ENCODE data around the gene FANCL. TPM values are rescaled to one million over a fixed set of nuclear protein-coding genes. Genes with fewer than 3 reads are reported as not detected.
"Not testable (repeated sequence)": the region's sequence is repeated elsewhere in the genome, so short reads cannot be mapped to it uniquely, and the experiment has no call there.

FANCL gene
- total and polyA plus RNA-seq, 7 donors = 7.2 to 38.3 (median 14.5) TPM

DNA sequence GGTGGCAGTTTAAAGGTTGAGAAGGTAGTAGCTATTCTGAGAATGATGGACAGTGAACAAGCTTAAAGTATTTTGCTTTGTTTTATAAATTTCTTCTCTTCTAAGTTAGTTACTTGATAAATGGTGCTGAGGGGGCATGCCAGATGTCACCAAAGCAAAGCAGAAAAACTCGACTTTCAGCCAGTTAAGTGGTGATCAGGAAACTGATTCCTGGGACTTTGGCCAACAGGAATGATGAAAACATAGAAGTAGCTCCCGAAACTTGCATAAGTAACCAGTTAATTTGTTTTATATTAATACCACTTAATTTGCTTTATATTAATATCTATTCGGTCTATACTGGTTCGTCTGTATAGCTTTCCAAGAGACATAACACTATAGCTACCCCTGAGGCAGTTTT, 82.6 kb downstream of the FANCL start:
- TF ChIP-seq, protein P1, sequence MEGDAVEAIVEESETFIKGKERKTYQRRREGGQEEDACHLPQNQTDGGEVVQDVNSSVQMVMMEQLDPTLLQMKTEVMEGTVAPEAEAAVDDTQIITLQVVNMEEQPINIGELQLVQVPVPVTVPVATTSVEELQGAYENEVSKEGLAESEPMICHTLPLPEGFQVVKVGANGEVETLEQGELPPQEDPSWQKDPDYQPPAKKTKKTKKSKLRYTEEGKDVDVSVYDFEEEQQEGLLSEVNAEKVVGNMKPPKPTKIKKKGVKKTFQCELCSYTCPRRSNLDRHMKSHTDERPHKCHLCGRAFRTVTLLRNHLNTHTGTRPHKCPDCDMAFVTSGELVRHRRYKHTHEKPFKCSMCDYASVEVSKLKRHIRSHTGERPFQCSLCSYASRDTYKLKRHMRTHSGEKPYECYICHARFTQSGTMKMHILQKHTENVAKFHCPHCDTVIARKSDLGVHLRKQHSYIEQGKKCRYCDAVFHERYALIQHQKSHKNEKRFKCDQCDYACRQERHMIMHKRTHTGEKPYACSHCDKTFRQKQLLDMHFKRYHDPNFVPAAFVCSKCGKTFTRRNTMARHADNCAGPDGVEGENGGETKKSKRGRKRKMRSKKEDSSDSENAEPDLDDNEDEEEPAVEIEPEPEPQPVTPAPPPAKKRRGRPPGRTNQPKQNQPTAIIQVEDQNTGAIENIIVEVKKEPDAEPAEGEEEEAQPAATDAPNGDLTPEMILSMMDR (IDR thresholded peaks at IDR 0.05) = no peak
- TF ChIP-seq POLR2A (IDR thresholded peaks at IDR 0.05) (no peak), EP300 (IDR thresholded peaks at IDR 0.05) (no peak)
- no peaks in the 10 kb centered on the region for H3K27me3 ChIP-seq
- 86 to 90% methylated on average over 4 of the region's 4 CpGs for WGBS, 2 donors
- DNase-seq = no peak
- H3K9me3 ChIP-seq = no peaks in the 10 kb centered on the region
- H3K36me3 ChIP-seq = peaks cover 0 to 40% (median 2%) of the 10 kb centered on the region in 4 donors
- H3K4me3 ChIP-seq = no peak overlapping the region
- intact Hi-C loops (cut with DNase I) = no loop called here
- no peaks in the 10 kb centered on the region for H3K4me1 ChIP-seq
- no peak overlapping the region for H3K27ac ChIP-seq

DNA sequence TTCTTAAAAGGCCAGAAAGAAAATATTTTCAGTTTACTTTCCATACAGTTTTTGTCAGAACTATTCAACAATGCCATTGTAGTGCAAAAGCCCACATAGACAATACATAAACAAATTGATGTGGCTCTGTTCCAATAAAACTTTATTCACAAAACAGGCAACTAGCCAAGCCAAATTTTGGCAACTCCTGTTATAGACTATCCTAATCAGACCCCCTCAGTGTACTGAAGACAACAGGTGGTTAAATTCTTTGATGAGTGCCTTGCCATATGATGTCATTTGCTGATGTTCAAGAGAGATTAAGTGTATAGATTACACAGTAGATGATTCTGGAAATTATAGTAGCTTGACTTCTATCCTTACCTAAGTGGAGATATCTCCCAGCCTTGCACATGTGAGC, 83.4 kb downstream of the FANCL start:
- H3K36me3 ChIP-seq = peaks cover 0 to 40% (median 2%) of the 10 kb centered on the region in 4 donors
- H3K4me3 ChIP-seq = no peak overlapping the region
- TF ChIP-seq, protein P1 (IDR thresholded peaks at IDR 0.05) = no peak
- TF ChIP-seq POLR2AphosphoS5 (IDR thresholded peaks at IDR 0.05) (no peak), POLR2A (IDR thresholded peaks at IDR 0.05) (no peak), EP300 (IDR thresholded peaks at IDR 0.05) (no peak)
- no peak for DNase-seq
- H3K4me1 ChIP-seq = no peaks in the 10 kb centered on the region
- intact Hi-C loops (cut with DNase I) = no loop called here
- no peaks in the 10 kb centered on the region for H3K27me3 ChIP-seq
- no peaks in the 10 kb centered on the region for H3K9me3 ChIP-seq
- H3K27ac ChIP-seq = no peak overlapping the region

DNA sequence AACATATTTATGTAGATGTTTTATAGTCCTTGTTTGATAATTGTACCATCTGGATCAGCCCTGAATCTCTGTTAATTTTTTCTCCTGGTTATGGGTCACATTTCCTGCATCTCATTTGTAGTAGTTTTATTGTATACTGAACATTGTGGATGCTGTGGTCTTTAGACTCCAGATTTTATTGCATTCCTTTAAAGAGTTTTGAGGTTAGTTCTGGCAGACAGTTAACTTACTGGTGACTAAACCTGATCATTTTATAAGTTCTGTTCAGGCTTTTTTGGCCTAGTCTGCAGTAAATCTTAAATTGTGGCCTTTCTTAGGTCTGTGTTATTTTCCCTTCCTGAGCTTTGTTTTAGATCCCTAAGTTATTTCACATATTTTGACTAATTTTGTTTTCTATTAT, 84.3 kb downstream of the FANCL start:
- TF ChIP-seq POLR2AphosphoS5 (IDR thresholded peaks at IDR 0.05) (no peak), EP300 (IDR thresholded peaks at IDR 0.05) (no peak), POLR2A (IDR thresholded peaks at IDR 0.05) (no peak)
- TF ChIP-seq, protein P1 (IDR thresholded peaks at IDR 0.05) = no peak

DNA sequence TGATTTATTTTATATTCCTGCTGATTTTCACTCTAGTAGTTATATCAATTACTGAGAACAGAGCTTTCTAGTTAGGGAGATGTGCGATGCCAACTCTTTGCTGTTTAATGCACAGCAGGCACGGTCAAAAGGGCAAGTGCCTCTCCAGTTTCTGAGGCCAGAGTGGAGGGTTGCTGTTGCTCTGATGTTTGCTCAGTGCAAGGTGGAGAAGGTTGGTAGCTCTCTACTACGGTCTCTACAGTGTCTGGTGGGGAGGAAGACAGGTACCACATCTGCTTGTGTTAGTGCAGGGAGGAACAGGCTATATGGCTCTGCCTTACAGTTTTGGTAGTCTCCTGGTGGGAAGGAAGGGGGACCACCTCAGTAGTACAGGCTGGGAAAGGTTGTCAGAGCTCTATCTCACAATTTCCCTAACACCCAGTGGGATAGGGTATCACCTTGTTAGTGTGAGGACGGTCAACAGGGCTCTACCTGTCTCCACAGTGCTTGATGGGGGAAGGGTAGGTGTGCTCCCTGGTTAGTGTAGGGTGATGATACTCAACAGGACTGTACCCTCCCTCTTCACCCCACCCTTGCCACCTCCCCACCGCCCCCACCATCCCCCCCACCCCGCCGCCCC, 85.9 kb downstream of the FANCL start:
- no peak overlapping the region for H3K4me3 ChIP-seq
- H3K9me3 ChIP-seq = no peaks in the 10 kb centered on the region
- no peaks in the 10 kb centered on the region for H3K4me1 ChIP-seq
- TF ChIP-seq POLR2AphosphoS5 (IDR thresholded peaks at IDR 0.05) (no peak), POLR2A (IDR thresholded peaks at IDR 0.05) (no peak), EP300 (IDR thresholded peaks at IDR 0.05) (no peak)
- TF ChIP-seq, protein P1 (IDR thresholded peaks at IDR 0.05) = no peak
- intact Hi-C loops (cut with DNase I) = no loop called here
- H3K36me3 ChIP-seq = peaks cover 0 to 22% (median 2%) of the 10 kb centered on the region in 4 donors
- no peak overlapping the region for H3K27ac ChIP-seq
- WGBS, 2 donors = 92 to 97% methylated on average over 7 of the region's 7 CpGs
- no peaks in the 10 kb centered on the region for H3K27me3 ChIP-seq
- DNase-seq = no peak

More for the DNA sequence above, 84.3 kb downstream of the FANCL start:
- H3K27ac ChIP-seq = no peak overlapping the region
- intact Hi-C loops (cut with DNase I) = no loop called here
- no peaks in the 10 kb centered on the region for H3K4me1 ChIP-seq
- H3K9me3 ChIP-seq = no peaks in the 10 kb centered on the region
- peaks cover 0 to 37% (median 2%) of the 10 kb centered on the region in 4 donors for H3K36me3 ChIP-seq
- H3K4me3 ChIP-seq = no peak overlapping the region
- H3K27me3 ChIP-seq = no peaks in the 10 kb centered on the region
- no peak for DNase-seq

DNA sequence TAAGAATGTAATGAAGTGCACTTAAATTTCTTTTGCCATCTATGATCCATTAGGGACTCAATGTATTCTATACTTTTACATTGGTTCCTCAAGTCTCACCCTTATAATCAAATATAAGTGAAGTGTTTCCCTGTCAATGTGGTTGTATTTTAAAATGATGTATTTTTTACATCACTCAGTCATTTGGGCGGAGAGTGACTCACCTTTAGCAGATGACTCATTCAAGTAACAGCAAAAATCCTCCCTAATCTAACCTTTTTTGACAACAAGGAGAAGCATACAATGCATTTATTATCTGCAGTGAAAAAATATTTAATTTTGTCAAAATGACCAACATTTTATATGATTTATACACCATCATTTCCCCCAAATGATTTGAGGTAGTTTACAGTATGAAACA, 94.4 kb downstream of the FANCL start:
- Histone ChIP-seq H3K27ac (no peak overlapping the region), H3K36me3 (peaks cover 0 to 15% (median 0%) of the 10 kb centered on the region in 4 donors), H3K27me3 (no peaks in the 10 kb centered on the region), H3K4me1 (no peaks in the 10 kb centered on the region), H3K4me3 (no peak overlapping the region), H3K9me3 (no peaks in the 10 kb centered on the region)
- no peak for DNase-seq
- WGBS, 2 donors = 69 to 82% methylated on average over 1 of the region's 1 CpG
- intact Hi-C loops (cut with DNase I) = no loop called here
- TF ChIP-seq, protein P1 (IDR thresholded peaks at IDR 0.05) = no peak
- no peak for TF ChIP-seq POLR2AphosphoS5 (IDR thresholded peaks at IDR 0.05)
- no peak for TF ChIP-seq EP300 (IDR thresholded peaks at IDR 0.05)
- TF ChIP-seq POLR2A (IDR thresholded peaks at IDR 0.05) = no peak

DNA sequence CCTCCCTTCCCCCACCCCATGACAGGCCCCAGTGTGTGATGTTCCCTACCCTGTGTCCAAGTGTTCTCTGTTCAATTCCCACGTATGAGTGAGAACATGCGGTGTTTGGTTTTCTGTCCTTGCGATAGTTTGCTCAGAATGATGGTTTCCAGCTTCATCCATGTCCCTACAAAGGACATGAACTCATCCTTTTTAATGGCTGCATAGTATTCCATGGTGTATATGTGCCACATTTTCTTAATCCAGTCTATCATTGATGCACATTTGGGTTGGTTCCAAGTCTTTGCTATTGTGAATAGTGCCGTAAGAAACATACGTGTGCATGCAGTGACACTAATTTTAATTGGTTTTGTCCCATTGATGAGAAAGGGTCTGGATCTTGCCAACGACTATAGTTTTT, 95.4 kb downstream of the FANCL start:
- peaks cover 0 to 15% (median under 1%) of the 10 kb centered on the region in 4 donors for H3K36me3 ChIP-seq
- H3K27me3 ChIP-seq; H3K4me3 ChIP-seq; DNase-seq; H3K4me1 ChIP-seq; H3K9me3 ChIP-seq; intact Hi-C loops (cut with DNase I); H3K27ac ChIP-seq: not testable (repeated sequence)
- 99 to 100% methylated on average over 6 of the region's 6 CpGs for WGBS, 2 donors
